Liver (tissue), 9 donors: ENCODE results near the gene RCOR3. TPM values are rescaled to one million over a fixed set of nuclear protein-coding genes. Genes with fewer than 3 reads are reported as not detected.

Experiments used
- DNase-seq: peaks from one replicate; pipeline ENCODE4 v3.0.0-alpha.2; 2017; ENCODE audit warnings: low spot score
- H3K27ac ChIP-seq, 2 donors: one replicate each; pipeline ENCODE4 v1.7.0; 2013; ENCODE audit warnings: inconsistent platforms in 2 of 2, low read length in 2 of 2, control low read depth in 1 of 2, low read depth in 1 of 2, mild to moderate bottlenecking in 1 of 2
- H3K27me3 ChIP-seq, 4 donors: one replicate each; pipeline versions ENCODE4 v1.6.1 to v1.7.0; 2013; ENCODE audit warnings: low read length in 3 of 4, inconsistent platforms in 1 of 4, mild to moderate bottlenecking in 1 of 4, moderate library complexity in 1 of 4; ENCODE audit not compliant: control insufficient read depth in 4 of 4, insufficient read depth in 4 of 4
- H3K36me3 ChIP-seq, 4 donors: one replicate each; pipeline versions ENCODE4 v1.6.1 to v1.7.0; 2013; ENCODE audit warnings: low read length in 3 of 4, mild to moderate bottlenecking in 3 of 4, low read depth in 1 of 4, moderate library complexity in 1 of 4; ENCODE audit not compliant: control insufficient read depth in 4 of 4, insufficient read depth in 3 of 4
- H3K4me1 ChIP-seq, 4 donors: one replicate each; pipeline versions ENCODE4 v1.6.1 to v1.7.0; 2013; ENCODE audit warnings: low read length in 3 of 4, mild to moderate bottlenecking in 3 of 4, moderate library complexity in 1 of 4; ENCODE audit not compliant: control insufficient read depth in 4 of 4, insufficient read depth in 4 of 4
- H3K4me3 ChIP-seq, 3 donors: one replicate each; pipeline versions ENCODE4 v1.6.1 to v1.7.0; 2013; ENCODE audit warnings: low read length in 3 of 3, control low read depth in 1 of 3, low read depth in 1 of 3, mild to moderate bottlenecking in 1 of 3
- H3K9ac ChIP-seq, 2 donors: one replicate each; pipeline ENCODE4 v1.7.0; 2013; ENCODE audit warnings: low read length in 2 of 2, mild to moderate bottlenecking in 2 of 2, moderate library complexity in 2 of 2, control low read depth in 1 of 2, low read depth in 1 of 2
- H3K9me3 ChIP-seq, 4 donors: one replicate each; pipeline versions ENCODE4 v1.6.1 to v1.7.0; 2013; ENCODE audit warnings: low read length in 3 of 4; ENCODE audit not compliant: control insufficient read depth in 4 of 4
- EGR1 ChIP-seq, 2 donors: IDR thresholded peaks; 2 replicates each; pipeline ENCODE4 v1.6.1; 2016 to 2018; ENCODE audit warnings: antibody characterized with exemption in 2 of 2, low read depth in 2 of 2
- FOXA1 ChIP-seq: IDR thresholded peaks from 2 replicates; pipeline ENCODE4 v1.6.1; 2016; ENCODE audit warnings: antibody characterized with exemption
- FOXA2 ChIP-seq: IDR thresholded peaks from 2 replicates; pipeline ENCODE4 v1.6.1; 2016; ENCODE audit warnings: antibody characterized with exemption
- GABPA ChIP-seq, 2 donors: IDR thresholded peaks in 1 of 2; conservative IDR thresholded peaks in 1 of 2; 2 replicates each; pipeline ENCODE4 v1.6.1; 2016; ENCODE audit warnings: antibody characterized with exemption in 2 of 2, mild to moderate bottlenecking in 1 of 2, moderate library complexity in 1 of 2
- HNF4A ChIP-seq, 2 donors: conservative IDR thresholded peaks; 2 replicates each; pipeline ENCODE4 v1.6.1; 2016; ENCODE audit warnings: antibody characterized with exemption in 2 of 2, mild to moderate bottlenecking in 2 of 2
- HNF4G ChIP-seq: IDR thresholded peaks from 2 replicates; pipeline ENCODE4 v1.6.1; 2016; ENCODE audit warnings: antibody characterized with exemption
- JUND ChIP-seq, 2 donors: IDR thresholded peaks; 2 replicates each; pipeline ENCODE4 v1.6.1; 2016; ENCODE audit warnings: antibody characterized with exemption in 2 of 2
- NR2F2 ChIP-seq: IDR thresholded peaks from 2 replicates; pipeline ENCODE4 v1.6.1; 2016; ENCODE audit warnings: antibody characterized with exemption
- RAD21 ChIP-seq, 2 donors: IDR thresholded peaks; 2 replicates each; pipeline ENCODE4 v1.6.1; 2016; ENCODE audit warnings: antibody characterized with exemption in 2 of 2, mild to moderate bottlenecking in 2 of 2
- RXRA ChIP-seq, 2 donors: IDR thresholded peaks; 2 replicates each; pipeline ENCODE4 v1.6.1; 2017 to 2018; ENCODE audit warnings: antibody characterized with exemption in 2 of 2, mild to moderate bottlenecking in 1 of 2
- SP1 ChIP-seq: IDR thresholded peaks from 2 replicates; pipeline ENCODE4 v1.6.1; 2018; ENCODE audit warnings: antibody characterized with exemption, mild to moderate bottlenecking
- TAF1 ChIP-seq: conservative IDR thresholded peaks from 2 replicates; pipeline ENCODE4 v1.6.1; 2016; ENCODE audit warnings: antibody characterized with exemption, mild to moderate bottlenecking
- YY1 ChIP-seq: IDR thresholded peaks from 2 replicates; pipeline ENCODE4 v1.6.1; 2016; ENCODE audit warnings: antibody characterized with exemption, mild to moderate bottlenecking
- WGBS: extraction: QIAGEN DNeasy Blood & Tissue Kit; methylation state at CpG from one replicate; pipeline ENCODE4 v1.1.7; 2013; 5-methylcytosine and 5-hydroxymethylcytosine counted together
- polyA plus RNA-seq, 2 donors: library from polyadenylated mRNA; stranded (reverse) in 1 of 2; unstranded in 1 of 2; fragments of 200-250 nt in 1 of 2; fragments of >200 nt in 1 of 2; fragmentation: Nextera tagmentation in 1 of 2; extraction: Ambion mirVana in 1 of 2; gene quantifications; one replicate each; pipeline versions ENCODE4 v1.2.1 to v1.2.3, GENCODE V29; 2013 to 2015
- total RNA-seq, 2 donors: library from RNA; depleted of rRNA; stranded (reverse); fragments of >200 nt; gene quantifications; one replicate each; pipeline ENCODE4 v1.2.3, GENCODE V29; 2014
- TF ChIP-seq, protein P1 (sequence below): IDR thresholded peaks from 2 replicates; pipeline ENCODE4 v1.6.1; 2016; ENCODE audit warnings: antibody characterized with exemption
- TF ChIP-seq, protein P2 (sequence below): IDR thresholded peaks from 2 replicates; pipeline ENCODE4 v1.6.1; 2016; ENCODE audit warnings: antibody characterized with exemption
- TF ChIP-seq, protein P3 (sequence below): fragments of 150-350 bp; IDR thresholded peaks from 2 replicates; pipeline ENCODE4 v1.5.1; 2017; ENCODE audit warnings: improper control_type of control experiment, low read depth, low read length; ENCODE audit not compliant: missing input control
- TF ChIP-seq, protein P4 (sequence below): IDR thresholded peaks from 2 replicates; pipeline ENCODE4 v1.6.1; 2016; ENCODE audit warnings: antibody characterized with exemption
- TF ChIP-seq, protein P5 (sequence below): IDR thresholded peaks from 2 replicates; pipeline ENCODE4 v1.6.1; 2016; ENCODE audit warnings: antibody characterized with exemption, mild to moderate bottlenecking
- donor health status: healthy.
- donor health status: healthy.
- donor health status: healthy.
- donor health status: healthy.
- donor health status: healthy.

Gene RCOR3
- total and polyA plus RNA-seq, 4 donors: 7.8 to 20.2 (median 13.4) TPM

DNA sequence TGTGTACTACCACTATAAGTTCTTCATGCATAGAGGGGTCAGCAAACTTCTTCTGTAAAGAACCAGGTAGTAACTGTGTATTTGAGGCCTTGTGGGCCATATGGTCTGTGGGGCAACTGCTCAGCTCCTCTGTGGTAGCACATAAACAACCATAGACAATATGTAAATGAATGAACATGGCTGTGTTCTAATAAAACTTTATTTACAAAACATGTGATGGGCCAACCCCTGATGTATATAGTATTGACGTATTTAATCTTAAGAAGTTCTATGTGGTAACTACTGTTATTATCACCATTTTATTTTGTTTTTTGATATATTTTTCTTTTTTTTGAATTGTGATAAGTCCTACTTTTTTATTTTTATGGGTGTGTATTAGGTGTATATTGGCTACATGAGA, 82.8 kb downstream of the RCOR3 start (continued):
- TF ChIP-seq TAF1 (no peak), HNF4A (conservative IDR thresholded peaks at IDR 0.05) (no peak), EGR1 (IDR thresholded peaks at IDR 0.05; ENCODE audit: low read depth in 2 of 2) (no peak), SP1 (no peak), FOXA2 (no peak), GABPA (IDR thresholded peaks at IDR 0.05 in 1 of 2, conservative IDR thresholded peaks at IDR 0.05 in 1 of 2) (no peak)
- TF ChIP-seq, protein P1, sequence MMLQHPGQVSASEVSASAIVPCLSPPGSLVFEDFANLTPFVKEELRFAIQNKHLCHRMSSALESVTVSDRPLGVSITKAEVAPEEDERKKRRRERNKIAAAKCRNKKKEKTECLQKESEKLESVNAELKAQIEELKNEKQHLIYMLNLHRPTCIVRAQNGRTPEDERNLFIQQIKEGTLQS: no peak

DNA sequence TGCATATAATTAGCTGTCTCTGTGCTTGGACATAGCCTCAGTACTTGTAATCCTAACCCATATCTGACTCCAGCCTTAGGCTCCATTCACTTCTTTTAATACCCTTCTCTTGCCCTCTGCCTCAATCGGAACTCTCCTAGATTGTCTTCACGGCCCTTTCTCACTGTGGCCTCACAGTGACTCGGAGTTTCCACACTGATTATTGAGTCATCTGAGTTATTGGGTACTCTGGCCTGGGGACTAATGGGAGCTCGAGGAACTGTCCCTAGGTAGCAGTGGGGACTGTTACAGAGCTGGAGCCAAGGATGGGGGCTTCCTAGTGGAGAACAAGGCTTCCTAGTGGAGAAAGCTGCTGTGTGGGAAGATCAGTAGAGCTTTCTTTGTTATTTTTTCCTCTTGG, 84.4 kb downstream of the RCOR3 start:
- Histone ChIP-seq H3K27ac (no peak overlapping the region), H3K4me1 (no peaks in the 10 kb centered on the region), H3K9me3 (no peaks in the 10 kb centered on the region), H3K9ac (no peak overlapping the region), H3K36me3 (no peaks in the 10 kb centered on the region), H3K4me3 (no peak overlapping the region), H3K27me3 (no peaks in the 10 kb centered on the region)
- TF ChIP-seq FOXA2: no peak
- TF ChIP-seq JUND (IDR thresholded peaks at IDR 0.05): no peak
- TF ChIP-seq, protein P2, sequence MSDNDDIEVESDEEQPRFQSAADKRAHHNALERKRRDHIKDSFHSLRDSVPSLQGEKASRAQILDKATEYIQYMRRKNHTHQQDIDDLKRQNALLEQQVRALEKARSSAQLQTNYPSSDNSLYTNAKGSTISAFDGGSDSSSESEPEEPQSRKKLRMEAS: no peak
- no peak for TF ChIP-seq RXRA (IDR thresholded peaks at IDR 0.05)
- no peak for TF ChIP-seq EGR1 (IDR thresholded peaks at IDR 0.05; ENCODE audit: low read depth in 2 of 2)
- TF ChIP-seq, protein P3, sequence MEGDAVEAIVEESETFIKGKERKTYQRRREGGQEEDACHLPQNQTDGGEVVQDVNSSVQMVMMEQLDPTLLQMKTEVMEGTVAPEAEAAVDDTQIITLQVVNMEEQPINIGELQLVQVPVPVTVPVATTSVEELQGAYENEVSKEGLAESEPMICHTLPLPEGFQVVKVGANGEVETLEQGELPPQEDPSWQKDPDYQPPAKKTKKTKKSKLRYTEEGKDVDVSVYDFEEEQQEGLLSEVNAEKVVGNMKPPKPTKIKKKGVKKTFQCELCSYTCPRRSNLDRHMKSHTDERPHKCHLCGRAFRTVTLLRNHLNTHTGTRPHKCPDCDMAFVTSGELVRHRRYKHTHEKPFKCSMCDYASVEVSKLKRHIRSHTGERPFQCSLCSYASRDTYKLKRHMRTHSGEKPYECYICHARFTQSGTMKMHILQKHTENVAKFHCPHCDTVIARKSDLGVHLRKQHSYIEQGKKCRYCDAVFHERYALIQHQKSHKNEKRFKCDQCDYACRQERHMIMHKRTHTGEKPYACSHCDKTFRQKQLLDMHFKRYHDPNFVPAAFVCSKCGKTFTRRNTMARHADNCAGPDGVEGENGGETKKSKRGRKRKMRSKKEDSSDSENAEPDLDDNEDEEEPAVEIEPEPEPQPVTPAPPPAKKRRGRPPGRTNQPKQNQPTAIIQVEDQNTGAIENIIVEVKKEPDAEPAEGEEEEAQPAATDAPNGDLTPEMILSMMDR: no peak
- TF ChIP-seq, protein P1: no peak
- TF ChIP-seq HNF4A (conservative IDR thresholded peaks at IDR 0.05): no peak
- TF ChIP-seq, protein P4, sequence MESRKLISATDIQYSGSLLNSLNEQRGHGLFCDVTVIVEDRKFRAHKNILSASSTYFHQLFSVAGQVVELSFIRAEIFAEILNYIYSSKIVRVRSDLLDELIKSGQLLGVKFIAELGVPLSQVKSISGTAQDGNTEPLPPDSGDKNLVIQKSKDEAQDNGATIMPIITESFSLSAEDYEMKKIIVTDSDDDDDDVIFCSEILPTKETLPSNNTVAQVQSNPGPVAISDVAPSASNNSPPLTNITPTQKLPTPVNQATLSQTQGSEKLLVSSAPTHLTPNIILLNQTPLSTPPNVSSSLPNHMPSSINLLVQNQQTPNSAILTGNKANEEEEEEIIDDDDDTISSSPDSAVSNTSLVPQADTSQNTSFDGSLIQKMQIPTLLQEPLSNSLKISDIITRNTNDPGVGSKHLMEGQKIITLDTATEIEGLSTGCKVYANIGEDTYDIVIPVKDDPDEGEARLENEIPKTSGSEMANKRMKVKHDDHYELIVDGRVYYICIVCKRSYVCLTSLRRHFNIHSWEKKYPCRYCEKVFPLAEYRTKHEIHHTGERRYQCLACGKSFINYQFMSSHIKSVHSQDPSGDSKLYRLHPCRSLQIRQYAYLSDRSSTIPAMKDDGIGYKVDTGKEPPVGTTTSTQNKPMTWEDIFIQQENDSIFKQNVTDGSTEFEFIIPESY: no peak
- TF ChIP-seq HNF4G: no peak
- TF ChIP-seq RAD21 (IDR thresholded peaks at IDR 0.05): no peak
- TF ChIP-seq, protein P5, sequence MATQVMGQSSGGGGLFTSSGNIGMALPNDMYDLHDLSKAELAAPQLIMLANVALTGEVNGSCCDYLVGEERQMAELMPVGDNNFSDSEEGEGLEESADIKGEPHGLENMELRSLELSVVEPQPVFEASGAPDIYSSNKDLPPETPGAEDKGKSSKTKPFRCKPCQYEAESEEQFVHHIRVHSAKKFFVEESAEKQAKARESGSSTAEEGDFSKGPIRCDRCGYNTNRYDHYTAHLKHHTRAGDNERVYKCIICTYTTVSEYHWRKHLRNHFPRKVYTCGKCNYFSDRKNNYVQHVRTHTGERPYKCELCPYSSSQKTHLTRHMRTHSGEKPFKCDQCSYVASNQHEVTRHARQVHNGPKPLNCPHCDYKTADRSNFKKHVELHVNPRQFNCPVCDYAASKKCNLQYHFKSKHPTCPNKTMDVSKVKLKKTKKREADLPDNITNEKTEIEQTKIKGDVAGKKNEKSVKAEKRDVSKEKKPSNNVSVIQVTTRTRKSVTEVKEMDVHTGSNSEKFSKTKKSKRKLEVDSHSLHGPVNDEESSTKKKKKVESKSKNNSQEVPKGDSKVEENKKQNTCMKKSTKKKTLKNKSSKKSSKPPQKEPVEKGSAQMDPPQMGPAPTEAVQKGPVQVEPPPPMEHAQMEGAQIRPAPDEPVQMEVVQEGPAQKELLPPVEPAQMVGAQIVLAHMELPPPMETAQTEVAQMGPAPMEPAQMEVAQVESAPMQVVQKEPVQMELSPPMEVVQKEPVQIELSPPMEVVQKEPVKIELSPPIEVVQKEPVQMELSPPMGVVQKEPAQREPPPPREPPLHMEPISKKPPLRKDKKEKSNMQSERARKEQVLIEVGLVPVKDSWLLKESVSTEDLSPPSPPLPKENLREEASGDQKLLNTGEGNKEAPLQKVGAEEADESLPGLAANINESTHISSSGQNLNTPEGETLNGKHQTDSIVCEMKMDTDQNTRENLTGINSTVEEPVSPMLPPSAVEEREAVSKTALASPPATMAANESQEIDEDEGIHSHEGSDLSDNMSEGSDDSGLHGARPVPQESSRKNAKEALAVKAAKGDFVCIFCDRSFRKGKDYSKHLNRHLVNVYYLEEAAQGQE: no peak
- no peak for TF ChIP-seq NR2F2
- TF ChIP-seq TAF1: no peak
- TF ChIP-seq SP1: no peak
- TF ChIP-seq GABPA (IDR thresholded peaks at IDR 0.05 in 1 of 2, conservative IDR thresholded peaks at IDR 0.05 in 1 of 2): no peak
- TF ChIP-seq YY1: no peak
- no peak for TF ChIP-seq FOXA1
- whole genome bisulfite sequencing: 93% methylated on average over 4 of the region's 4 CpGs
- no peak for DNase-seq
